Peyer's patch (tissue), 4 donors: ENCODE measurements around the gene IL1RAPL1.

Source experiments
- CTCF ChIP-seq, 6 experiments: fragments of 450-650 bp in 4 of 6; fragments of 200-600 bp in 2 of 6; sonication (generic) in 1 of 6; IDR thresholded peaks; one replicate each; pipeline ENCODE4 v1.5.1; 2017 to 2019; ENCODE audit warnings: antibody characterized with exemption in 6 of 6, mild to moderate bottlenecking in 3 of 6, moderate library complexity in 1 of 6
- POLR2A ChIP-seq, 2 donors: fragments of 450-650 bp; IDR thresholded peaks; one replicate each; pipeline ENCODE4 v1.5.1; 2017; ENCODE audit warnings: antibody characterized with exemption in 2 of 2, mild to moderate bottlenecking in 2 of 2, moderate library complexity in 2 of 2

- no peak for TF ChIP-seq CTCF (IDR thresholded peaks at IDR 0.05)
- TF ChIP-seq POLR2A (IDR thresholded peaks at IDR 0.05), result no peak
Measured at GRCh38 chrX:29640106-29640505, 1052.9 kb downstream of the IL1RAPL1 start.
